ENCODE data around the gene HAUS6.

The HAUS6 gene

DNA sequence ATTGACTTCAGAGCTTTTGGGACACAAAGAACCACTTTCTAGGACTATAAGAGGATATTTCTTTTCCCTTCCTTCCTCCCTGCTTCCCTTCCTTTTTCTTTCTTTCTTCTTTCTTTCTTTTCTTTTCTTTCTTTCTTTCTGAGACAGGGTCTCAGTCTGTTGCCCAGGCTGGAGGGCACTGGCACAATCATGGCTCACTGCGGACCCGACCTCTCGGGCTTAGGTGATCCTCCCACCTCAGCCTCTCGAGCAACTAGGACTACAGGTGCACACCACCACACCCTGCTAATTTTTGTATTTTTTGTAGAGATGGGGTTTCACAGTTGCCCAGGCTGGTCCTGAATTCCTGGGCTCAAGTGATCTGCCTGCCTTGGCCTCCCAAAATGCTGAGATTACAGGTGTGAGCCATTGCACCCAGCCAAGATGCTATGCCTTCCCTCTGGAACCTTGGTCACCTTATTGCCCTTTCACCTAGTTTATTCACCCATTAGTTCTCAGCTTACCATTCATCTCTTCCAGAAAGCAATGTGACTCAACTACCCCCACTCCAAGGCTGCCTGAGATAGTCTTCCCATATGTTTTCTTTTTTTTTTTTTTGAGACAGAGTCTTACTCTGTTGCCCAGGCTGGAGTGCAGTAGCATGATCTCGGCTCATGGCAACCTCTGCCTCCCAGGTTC lies 14.5 kb upstream of the HAUS6 start:
- Histone ChIP-seq H3K4me2 (ENCODE audit: low read length) (no peak overlapping the region), H3K79me2 (ENCODE audit: control insufficient read depth, low read length) (no peaks in the 10 kb centered on the region), H3K27ac (ENCODE audit: low read depth, low read length) (no peak overlapping the region), H3K36me3 (ENCODE audit: control insufficient read depth, low read length) (no peaks in the 10 kb centered on the region), H4K20me1 (ENCODE audit: control insufficient read depth, insufficient read depth, low read depth, low read length) (no peaks in the 10 kb centered on the region), H3K27me3 (ENCODE audit: control insufficient read depth, low read length) (no peaks in the 10 kb centered on the region), H3F3A (ENCODE audit: control insufficient read depth, insufficient read depth) (no peaks in the 10 kb centered on the region), H3K9me2 (replicated peaks; ENCODE audit: control insufficient read depth, low read length) (no peaks in the 10 kb centered on the region), H3K4me3 (ENCODE audit: low read length) (no peak overlapping the region), H3K9me3 (ENCODE audit: control insufficient read depth, insufficient read depth, low read length) (no peaks in the 10 kb centered on the region), H3K4me1 (ENCODE audit: control insufficient read depth, low read length) (no peaks in the 10 kb centered on the region)
- no peak for TF ChIP-seq EZH2phosphoT487 (IDR thresholded peaks at IDR 0.05; ENCODE audit: borderline replicate concordance, low read length)
- TF ChIP-seq, protein P1, sequence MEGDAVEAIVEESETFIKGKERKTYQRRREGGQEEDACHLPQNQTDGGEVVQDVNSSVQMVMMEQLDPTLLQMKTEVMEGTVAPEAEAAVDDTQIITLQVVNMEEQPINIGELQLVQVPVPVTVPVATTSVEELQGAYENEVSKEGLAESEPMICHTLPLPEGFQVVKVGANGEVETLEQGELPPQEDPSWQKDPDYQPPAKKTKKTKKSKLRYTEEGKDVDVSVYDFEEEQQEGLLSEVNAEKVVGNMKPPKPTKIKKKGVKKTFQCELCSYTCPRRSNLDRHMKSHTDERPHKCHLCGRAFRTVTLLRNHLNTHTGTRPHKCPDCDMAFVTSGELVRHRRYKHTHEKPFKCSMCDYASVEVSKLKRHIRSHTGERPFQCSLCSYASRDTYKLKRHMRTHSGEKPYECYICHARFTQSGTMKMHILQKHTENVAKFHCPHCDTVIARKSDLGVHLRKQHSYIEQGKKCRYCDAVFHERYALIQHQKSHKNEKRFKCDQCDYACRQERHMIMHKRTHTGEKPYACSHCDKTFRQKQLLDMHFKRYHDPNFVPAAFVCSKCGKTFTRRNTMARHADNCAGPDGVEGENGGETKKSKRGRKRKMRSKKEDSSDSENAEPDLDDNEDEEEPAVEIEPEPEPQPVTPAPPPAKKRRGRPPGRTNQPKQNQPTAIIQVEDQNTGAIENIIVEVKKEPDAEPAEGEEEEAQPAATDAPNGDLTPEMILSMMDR (IDR thresholded peaks at IDR 0.05; ENCODE audit: low read depth, low read length, poor library complexity, severe bottlenecking): no peak

DNA sequence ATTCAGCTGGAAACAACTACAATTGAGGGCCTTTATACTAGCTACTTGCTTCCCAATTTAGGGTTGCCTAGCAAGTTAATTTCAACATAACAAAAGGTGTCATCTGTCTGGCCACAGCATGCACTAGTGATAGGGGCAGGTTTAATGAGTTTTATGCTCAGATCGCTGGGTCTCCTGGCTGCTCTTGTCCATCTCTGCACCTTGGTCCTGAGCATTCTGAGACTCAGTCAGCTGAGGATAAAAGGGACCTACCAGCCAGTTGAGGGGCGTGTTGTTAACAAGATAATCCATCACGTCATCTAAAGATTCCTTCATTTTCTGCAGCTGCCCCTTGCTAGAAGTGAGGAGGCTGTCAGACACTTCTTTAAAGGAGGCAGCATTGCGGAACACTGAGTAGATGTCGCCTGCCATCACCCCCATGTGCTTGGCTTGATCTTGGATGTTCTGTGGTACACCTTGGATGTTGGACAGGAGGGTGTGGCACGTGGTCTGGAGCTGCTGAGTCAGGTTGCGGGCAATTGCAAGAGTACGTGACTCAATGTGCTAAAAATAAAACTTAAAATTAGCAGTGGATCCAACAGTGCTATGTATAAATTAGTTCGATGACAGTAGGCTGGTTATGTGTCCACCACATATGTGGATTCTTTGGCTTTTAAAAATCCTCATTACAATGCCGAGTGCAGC lies 13.5 kb upstream of the HAUS6 start:
- Histone ChIP-seq H3K9me2 (replicated peaks; ENCODE audit: control insufficient read depth, low read length) (no peaks in the 10 kb centered on the region), H3K4me2 (ENCODE audit: low read length) (no peak overlapping the region), H3K4me3 (ENCODE audit: low read length) (no peak overlapping the region), H4K20me1 (ENCODE audit: control insufficient read depth, insufficient read depth, low read depth, low read length) (no peaks in the 10 kb centered on the region), H3F3A (ENCODE audit: control insufficient read depth, insufficient read depth) (no peaks in the 10 kb centered on the region), H3K79me2 (ENCODE audit: control insufficient read depth, low read length) (no peaks in the 10 kb centered on the region), H3K9me3 (ENCODE audit: control insufficient read depth, insufficient read depth, low read length) (no peaks in the 10 kb centered on the region), H3K27ac (ENCODE audit: low read depth, low read length) (no peak overlapping the region), H3K27me3 (ENCODE audit: control insufficient read depth, low read length) (no peaks in the 10 kb centered on the region), H3K4me1 (ENCODE audit: control insufficient read depth, low read length) (no peaks in the 10 kb centered on the region), H3K36me3 (ENCODE audit: control insufficient read depth, low read length) (no peaks in the 10 kb centered on the region)
- TF ChIP-seq, protein P1 (IDR thresholded peaks at IDR 0.05; ENCODE audit: low read depth, low read length, poor library complexity, severe bottlenecking): no peak
- no peak for TF ChIP-seq EZH2phosphoT487 (IDR thresholded peaks at IDR 0.05; ENCODE audit: borderline replicate concordance, low read length)

DNA sequence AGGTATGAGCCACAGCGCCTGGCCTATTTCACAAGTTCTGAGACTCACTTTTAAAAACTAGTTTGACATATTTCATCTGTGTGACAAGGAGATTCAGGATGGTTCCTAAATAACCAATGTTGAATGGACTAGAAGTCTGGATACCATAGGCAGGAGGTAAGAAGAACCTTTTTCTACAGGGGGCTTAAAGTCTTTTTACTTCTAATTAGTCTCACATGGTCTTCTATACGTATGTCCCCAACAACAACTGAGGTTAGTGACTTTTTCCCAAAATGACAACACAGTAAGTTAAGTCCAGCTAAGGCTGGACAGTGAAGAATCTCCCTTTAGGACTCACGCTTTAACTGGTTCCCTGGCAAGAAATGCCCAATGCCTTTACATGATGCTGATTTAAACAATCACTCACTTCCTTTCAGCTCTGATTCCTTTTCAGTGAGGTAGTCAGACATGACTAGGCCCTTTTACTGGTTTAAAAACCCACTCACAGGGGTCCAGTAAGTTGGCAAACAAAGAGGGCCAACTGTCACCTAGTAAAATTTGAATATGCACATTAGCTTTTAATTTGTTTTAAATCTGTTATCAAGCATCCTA lies 12.1 kb upstream of the HAUS6 start:
- H3K9me2 ChIP-seq (replicated peaks; ENCODE audit: control insufficient read depth, low read length): no peaks in the 10 kb centered on the region
- H3K36me3 ChIP-seq (ENCODE audit: control insufficient read depth, low read length): no peaks in the 10 kb centered on the region
- H3K27ac ChIP-seq (ENCODE audit: low read depth, low read length): no peak overlapping the region
- H3F3A ChIP-seq (ENCODE audit: control insufficient read depth, insufficient read depth): no peaks in the 10 kb centered on the region
- H3K4me1 ChIP-seq (ENCODE audit: control insufficient read depth, low read length): no peaks in the 10 kb centered on the region
- no peak overlapping the region for H3K4me3 ChIP-seq (ENCODE audit: low read length)
- no peak overlapping the region for H3K4me2 ChIP-seq (ENCODE audit: low read length)
- H3K9me3 ChIP-seq (ENCODE audit: control insufficient read depth, insufficient read depth, low read length): no peaks in the 10 kb centered on the region
- H4K20me1 ChIP-seq (ENCODE audit: control insufficient read depth, insufficient read depth, low read depth, low read length): no peaks in the 10 kb centered on the region
- no peaks in the 10 kb centered on the region for H3K79me2 ChIP-seq (ENCODE audit: control insufficient read depth, low read length)
- H3K27me3 ChIP-seq (ENCODE audit: control insufficient read depth, low read length): no peaks in the 10 kb centered on the region
- TF ChIP-seq EZH2phosphoT487 (IDR thresholded peaks at IDR 0.05; ENCODE audit: borderline replicate concordance, low read length): no peak
- TF ChIP-seq, protein P1 (IDR thresholded peaks at IDR 0.05; ENCODE audit: low read depth, low read length, poor library complexity, severe bottlenecking): no peak
